Fibroblast of mammary gland (primary cell): Measurements from ENCODE around the gene TOGARAM2.

Source experiments
- DNase-seq: peaks from one replicate; pipeline ENCODE4 v3.0.0-alpha.2; 2010; ENCODE audit warnings: low read depth
- H3K4me3 ChIP-seq: 2 replicates; pipeline ENCODE4 v1.5.1; 2011; ENCODE audit warnings: low read depth, mild to moderate bottlenecking, low read length, moderate library complexity; ENCODE audit not compliant: control insufficient read depth
- TF ChIP-seq, protein P1 (sequence below): conservative IDR thresholded peaks from 2 replicates; pipeline ENCODE4 v1.5.1; 2011; ENCODE audit warnings: low read depth, low read length, inconsistent platforms; ENCODE audit not compliant: control insufficient read depth, insufficient read depth

The TOGARAM2 gene

DNA sequence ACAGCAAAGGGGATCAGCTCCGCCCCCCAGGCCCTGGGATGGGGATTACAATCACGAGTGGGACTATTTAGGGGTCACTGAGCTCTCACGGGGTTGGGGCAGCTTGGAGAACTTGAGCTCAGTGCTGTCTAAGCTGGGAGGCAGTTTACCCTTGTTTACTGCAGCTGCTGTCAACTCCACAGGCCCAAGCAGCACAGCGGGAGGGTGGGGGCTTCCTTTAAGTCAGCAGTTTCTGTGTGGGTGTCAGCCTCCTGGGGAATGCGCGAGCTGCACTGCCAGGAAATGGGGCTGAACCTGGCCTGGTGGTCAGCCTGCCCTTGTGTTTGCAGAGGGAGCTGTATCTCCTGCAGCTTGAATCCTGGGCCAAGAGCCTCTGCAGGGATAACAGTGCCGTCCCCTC is 29.8 kb downstream of the TOGARAM2 start:
- DNase-seq = peak; percentile 54
- TF ChIP-seq, protein P1, sequence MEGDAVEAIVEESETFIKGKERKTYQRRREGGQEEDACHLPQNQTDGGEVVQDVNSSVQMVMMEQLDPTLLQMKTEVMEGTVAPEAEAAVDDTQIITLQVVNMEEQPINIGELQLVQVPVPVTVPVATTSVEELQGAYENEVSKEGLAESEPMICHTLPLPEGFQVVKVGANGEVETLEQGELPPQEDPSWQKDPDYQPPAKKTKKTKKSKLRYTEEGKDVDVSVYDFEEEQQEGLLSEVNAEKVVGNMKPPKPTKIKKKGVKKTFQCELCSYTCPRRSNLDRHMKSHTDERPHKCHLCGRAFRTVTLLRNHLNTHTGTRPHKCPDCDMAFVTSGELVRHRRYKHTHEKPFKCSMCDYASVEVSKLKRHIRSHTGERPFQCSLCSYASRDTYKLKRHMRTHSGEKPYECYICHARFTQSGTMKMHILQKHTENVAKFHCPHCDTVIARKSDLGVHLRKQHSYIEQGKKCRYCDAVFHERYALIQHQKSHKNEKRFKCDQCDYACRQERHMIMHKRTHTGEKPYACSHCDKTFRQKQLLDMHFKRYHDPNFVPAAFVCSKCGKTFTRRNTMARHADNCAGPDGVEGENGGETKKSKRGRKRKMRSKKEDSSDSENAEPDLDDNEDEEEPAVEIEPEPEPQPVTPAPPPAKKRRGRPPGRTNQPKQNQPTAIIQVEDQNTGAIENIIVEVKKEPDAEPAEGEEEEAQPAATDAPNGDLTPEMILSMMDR = no peak
- no peak overlapping the region for H3K4me3 ChIP-seq

DNA sequence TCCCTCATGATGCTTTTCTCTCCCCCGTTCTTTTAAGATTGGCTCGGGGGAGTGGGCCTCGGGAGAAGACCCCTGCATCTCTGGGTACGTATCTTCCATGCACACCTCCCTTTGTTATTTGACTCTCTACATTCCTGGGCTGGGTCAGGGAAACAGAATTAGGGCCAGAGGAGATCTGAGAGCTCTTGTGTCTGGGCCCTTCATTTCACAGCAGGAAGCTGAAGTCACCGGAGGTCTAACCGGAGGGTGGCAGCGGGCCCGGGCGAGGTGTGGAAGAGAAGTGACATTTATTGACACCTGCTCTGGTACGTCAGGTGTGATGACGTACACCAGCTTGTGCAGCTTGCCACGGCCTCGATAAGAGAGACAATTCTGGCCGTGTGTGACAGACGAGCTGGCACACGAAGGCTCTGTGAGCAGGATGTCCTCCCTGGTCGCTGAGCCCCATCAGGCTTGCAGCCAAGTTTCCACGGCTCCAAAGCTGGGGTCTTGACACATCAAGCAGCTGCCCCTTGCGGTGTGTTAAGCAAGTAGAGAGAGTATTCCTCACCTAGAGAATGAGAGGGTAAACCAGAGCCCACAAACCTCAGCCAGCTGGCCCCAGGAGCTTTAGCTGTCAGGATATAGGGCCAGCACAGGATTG is 30.4 kb downstream of the TOGARAM2 start:
- TF ChIP-seq, protein P1 = no peak
- DNase-seq = no peak
- no peak overlapping the region for H3K4me3 ChIP-seq

DNA sequence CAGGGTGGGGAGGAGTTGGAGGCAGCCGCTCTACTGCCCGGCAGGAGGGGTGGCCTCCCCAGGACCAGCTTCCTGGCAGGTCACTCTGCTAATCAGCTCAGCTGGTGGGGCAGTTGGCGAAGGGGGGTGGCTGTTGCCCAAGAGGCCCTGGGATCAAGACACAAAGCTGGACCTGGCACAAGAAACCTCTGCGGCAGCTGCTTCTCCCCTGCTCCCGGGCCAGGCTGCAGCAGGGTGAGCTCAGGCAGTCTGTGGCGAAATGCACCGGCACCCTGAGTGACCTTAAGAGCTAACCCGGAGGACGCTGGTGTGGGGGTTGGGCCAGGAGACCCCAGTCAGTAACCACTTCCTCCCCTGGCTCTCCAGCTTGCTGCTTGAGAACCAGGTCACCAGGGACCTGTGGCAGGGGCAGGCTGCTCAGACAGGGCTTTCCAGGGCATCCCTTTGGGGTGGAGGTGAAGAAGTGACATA is 31.1 kb downstream of the TOGARAM2 start:
- no peak overlapping the region for H3K4me3 ChIP-seq
- DNase-seq = no peak
- TF ChIP-seq, protein P1 = no peak

- TF ChIP-seq, protein P1 = no peak
- H3K4me3 ChIP-seq = no peak overlapping the region
- DNase-seq = no peak
These were observed 32.1 kb downstream of the TOGARAM2 start for GRCh38 chr2:29013057-29013780.

DNA sequence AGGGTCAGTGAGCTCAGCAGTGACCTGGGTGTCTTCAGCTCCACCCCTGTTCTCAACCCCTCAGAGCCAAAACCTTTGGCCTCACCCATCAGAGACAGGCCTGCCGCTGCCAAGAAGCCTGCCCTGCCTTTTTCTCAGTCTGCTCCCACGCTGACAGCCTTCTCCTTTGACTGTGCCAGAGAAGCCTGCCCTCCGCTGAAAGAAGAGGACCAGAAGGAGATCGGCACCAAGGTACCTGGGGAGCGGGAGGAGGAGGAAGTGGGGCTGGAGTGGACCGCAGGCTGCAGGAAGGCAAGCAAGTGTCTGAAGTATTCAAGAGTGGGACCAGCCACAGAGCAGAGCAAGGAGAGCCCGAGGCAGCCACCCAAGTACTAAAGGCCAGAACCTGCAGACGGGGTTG is 33.2 kb downstream of the TOGARAM2 start:
- TF ChIP-seq, protein P1 = no peak
- no peak overlapping the region for H3K4me3 ChIP-seq
- DNase-seq = no peak

- TF ChIP-seq, protein P1 = peak; percentile 21
- H3K4me3 ChIP-seq = no peak overlapping the region
- DNase-seq = peak; percentile 46
These were observed 33.8 kb downstream of the TOGARAM2 start for GRCh38 chr2:29014811-29015421.
